Calu3 (cell line): Measurements from ENCODE around the gene SH3BP1. TPM values are rescaled to one million over a fixed set of nuclear protein-coding genes. Genes with fewer than 3 reads are reported as not detected.

Experiments
- BruUV-seq: library from RNA; stranded (reverse); fragments of 400-500 nt; replicated peaks from 2 replicates; lab custom pipeline; 2021; lab: Mats Ljungman, UMichigan
- CTCF ChIA-PET: fragments of 300-600 bp; sonication (Branson Sonifier 250); formaldehyde crosslinking; loops from one replicate; lab custom pipeline; 2022; ENCODE audit warnings: antibody characterized with exemption; lab: Charles Lee
- DNase-seq: peaks from one replicate; pipeline ENCODE4 v3.0.0; 2022
- H3K27ac Mint-ChIP-seq: one replicate; pipeline ENCODE4 v1.8.0; 2022; ENCODE audit warnings: mixed read lengths; ENCODE audit not compliant: unreplicated experiment
- H3K27me3 Mint-ChIP-seq: one replicate; pipeline ENCODE4 v1.8.0; 2022; ENCODE audit warnings: mixed read lengths; ENCODE audit not compliant: unreplicated experiment
- H3K36me3 Mint-ChIP-seq: one replicate; pipeline ENCODE4 v1.8.0; 2022; ENCODE audit warnings: mild to moderate bottlenecking, moderate library complexity, mixed read lengths; ENCODE audit not compliant: insufficient read depth, unreplicated experiment
- H3K4me1 Mint-ChIP-seq: one replicate; pipeline ENCODE4 v1.8.0; 2022; ENCODE audit warnings: mild to moderate bottlenecking, low read depth, mixed read lengths; ENCODE audit not compliant: unreplicated experiment
- H3K4me3 Mint-ChIP-seq: one replicate; pipeline ENCODE4 v1.8.0; 2022; ENCODE audit warnings: mild to moderate bottlenecking, low read depth, moderate library complexity, mixed read lengths; ENCODE audit not compliant: unreplicated experiment
- H3K9me3 Mint-ChIP-seq: one replicate; pipeline ENCODE4 v1.8.0; 2022; ENCODE audit warnings: low read depth, mixed read lengths; ENCODE audit not compliant: unreplicated experiment
- CTCF ChIP-seq: fragments of 200-600 bp; IDR thresholded peaks from one replicate; pipeline ENCODE4 v1.8.0; 2022; ENCODE audit warnings: antibody characterized with exemption; ENCODE audit not compliant: unreplicated experiment
- intact Hi-C: fragments of 100-400 bp; cut with micrococcal nuclease; formaldehyde crosslinking; loops from one replicate; pipeline ENCODE4 v1.10.0; 2022; ENCODE audit not compliant: unreplicated experiment
- total RNA-seq: library from RNA; stranded (reverse); gene quantifications from 2 replicates; pipeline ENCODE4 v1.2.3, GENCODE V29; 2022

The SH3BP1 gene
- total RNA-seq, 1 experiment from 2014 or later, result 17.6 TPM

GRCh38 chr22:37659897-37660708 is 20.6 kb downstream of the SH3BP1 start:
- peaks cover 40% of the 10 kb centered on the region for H3K4me1 Mint-ChIP-seq
- TF ChIP-seq CTCF, result no peak
- intact Hi-C loops, result no loop called here
- H3K36me3 Mint-ChIP-seq, result peaks cover 30% of the 10 kb centered on the region
- peak overlapping the region; percentile 74 for H3K27ac Mint-ChIP-seq
- CTCF ChIA-PET, result interaction anchor here (1.8 kb wide), 1 partner anchor 21 kb away, joined by 13 read pairs; no protein-coding TSS in a partner anchor
- no peak for DNase-seq
- peak overlapping the region; percentile 92 for H3K4me3 Mint-ChIP-seq
- H3K27me3 Mint-ChIP-seq, result no peaks in the 10 kb centered on the region
- BruUV-seq, result TSS peak; percentile 29
- no peaks in the 10 kb centered on the region for H3K9me3 Mint-ChIP-seq

DNA sequence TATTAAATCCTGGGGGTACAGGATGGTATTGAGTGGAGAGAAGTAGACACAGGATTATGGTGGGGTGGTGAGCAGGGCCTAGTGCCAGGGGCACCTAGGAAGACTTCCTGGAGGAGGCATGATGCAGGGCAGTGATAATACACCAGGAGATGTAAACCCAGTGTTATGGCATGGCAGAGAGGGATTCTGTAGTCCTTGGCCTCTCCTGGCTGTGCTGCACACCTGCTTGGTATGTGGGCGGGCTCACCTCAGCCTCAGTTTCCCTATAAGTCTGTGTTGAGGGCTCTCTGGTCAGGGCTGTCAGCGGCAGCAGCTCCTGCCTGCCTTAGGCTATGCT is 21.2 kb downstream of the SH3BP1 start:
- Mint-ChIP-seq H3K4me3 (no peak overlapping the region), H3K9me3 (no peaks in the 10 kb centered on the region), H3K4me1 (peaks cover 40% of the 10 kb centered on the region), H3K36me3 (peaks cover 36% of the 10 kb centered on the region), H3K27ac (no peak overlapping the region), H3K27me3 (no peaks in the 10 kb centered on the region)
- TF ChIP-seq CTCF, result no peak
- no TSS peak for BruUV-seq
- DNase-seq, result no peak
- intact Hi-C loops, result no loop called here
- CTCF ChIA-PET, result interaction anchor here (0.8 to 1.8 kb wide), 3 partner anchors 17 to 54 kb away, joined by 3 to 13 read pairs (median 4); no protein-coding TSS in a partner anchor

DNA sequence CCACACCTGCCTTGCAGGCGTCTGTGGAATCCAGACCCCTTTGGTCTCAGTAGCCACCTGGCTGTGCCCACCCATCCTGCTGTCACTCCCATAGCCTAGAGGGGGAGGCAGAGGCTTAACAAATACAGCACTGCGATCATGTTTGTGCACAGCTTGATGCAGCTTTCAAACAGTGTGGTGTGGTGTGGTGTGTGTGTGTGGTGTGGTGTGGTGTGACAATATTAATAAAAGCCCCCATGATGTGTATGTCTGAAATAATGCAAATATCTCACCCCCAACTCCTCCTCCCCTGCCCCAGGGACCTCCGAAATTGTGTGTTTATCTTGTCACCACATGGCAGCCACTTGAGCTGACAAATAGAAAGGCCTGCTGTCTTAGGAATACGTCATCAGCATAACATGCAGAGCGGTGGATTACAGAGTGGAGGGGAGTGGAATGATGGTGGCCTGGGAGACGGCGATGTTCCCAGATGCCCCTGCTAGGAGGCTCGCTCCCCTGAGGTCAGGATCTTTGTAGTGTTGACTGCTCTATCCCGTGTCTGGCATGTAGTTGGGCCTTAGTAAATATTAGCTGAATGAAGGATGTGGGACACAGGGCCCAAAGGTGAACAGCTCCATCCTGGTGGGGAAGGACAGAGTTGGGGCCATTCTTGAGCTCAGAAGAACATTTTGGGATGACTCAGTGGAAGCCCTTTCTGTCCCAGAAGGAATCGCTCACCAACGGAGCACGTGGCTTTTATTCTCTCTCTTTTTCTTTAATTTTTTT is 21.9 kb downstream of the SH3BP1 start:
- CTCF ChIA-PET, result interaction anchor here (0.5 to 1.8 kb wide), 7 partner anchors 13 to 801 kb away, joined by 3 to 13 read pairs (median 4); no protein-coding TSS in a partner anchor
- no peak for TF ChIP-seq CTCF
- no peak overlapping the region for H3K4me3 Mint-ChIP-seq
- no peaks in the 10 kb centered on the region for H3K9me3 Mint-ChIP-seq
- no peak overlapping the region for H3K27ac Mint-ChIP-seq
- intact Hi-C loops, result no loop called here
- peaks cover 40% of the 10 kb centered on the region for H3K4me1 Mint-ChIP-seq
- DNase-seq, result no peak
- BruUV-seq, result TSS peak; percentile 10
- H3K36me3 Mint-ChIP-seq, result peaks cover 42% of the 10 kb centered on the region
- no peaks in the 10 kb centered on the region for H3K27me3 Mint-ChIP-seq

DNA sequence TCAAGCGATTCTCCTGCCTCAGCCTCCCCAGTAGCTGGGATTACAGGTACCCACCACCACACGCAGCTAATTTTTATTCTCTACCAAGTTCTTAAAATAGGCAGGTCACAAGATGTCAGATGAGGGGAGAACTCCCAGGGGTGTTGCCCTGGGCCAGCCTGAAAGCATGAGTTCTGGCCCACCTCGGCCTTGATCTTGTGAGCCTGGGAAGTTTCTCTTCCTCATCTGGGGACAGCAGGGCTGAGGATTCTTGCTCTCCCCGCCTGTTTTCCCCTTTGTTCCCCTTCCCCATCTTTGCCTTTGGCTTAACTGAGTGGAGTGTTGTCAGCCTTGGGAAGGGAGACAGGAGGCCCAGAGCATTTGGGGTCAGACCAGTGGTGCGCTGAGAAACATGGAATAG is 22.6 kb downstream of the SH3BP1 start:
- Mint-ChIP-seq H3K4me1 (peaks cover 40% of the 10 kb centered on the region), H3K27me3 (no peaks in the 10 kb centered on the region), H3K9me3 (no peaks in the 10 kb centered on the region), H3K4me3 (no peak overlapping the region), H3K27ac (no peak overlapping the region), H3K36me3 (peaks cover 49% of the 10 kb centered on the region)
- TF ChIP-seq CTCF, result no peak
- intact Hi-C loops, result no loop called here
- no peak for DNase-seq
- no TSS peak for BruUV-seq
- CTCF ChIA-PET, result interaction anchor here (0.5 to 1.8 kb wide), 5 partner anchors 13 to 801 kb away, joined by 3 to 13 read pairs (median 4); no protein-coding TSS in a partner anchor
